GM12865 (cell line): ENCODE data around the gene CNIH1.
"Not testable (repeated sequence)": the region's sequence is repeated elsewhere in the genome, so short reads cannot be mapped to it uniquely, and the experiment has no call there.

Source experiments
- DNase-seq: peaks from one replicate; pipeline ENCODE4 v3.0.0; 2010; ENCODE audit warnings: low read depth
- H3K4me3 ChIP-seq: 2 replicates; pipeline ENCODE4 v1.5.1; 2011; ENCODE audit warnings: mild to moderate bottlenecking, low read depth, low read length, control low read depth
- CTCF ChIP-seq: IDR thresholded peaks from 2 replicates; pipeline ENCODE4 v1.5.1; 2011; ENCODE audit warnings: low read length, control low read depth, low read depth, inconsistent platforms; ENCODE audit not compliant: insufficient read depth; ENCODE audit errors: missing control alignments

The CNIH1 gene

DNA sequence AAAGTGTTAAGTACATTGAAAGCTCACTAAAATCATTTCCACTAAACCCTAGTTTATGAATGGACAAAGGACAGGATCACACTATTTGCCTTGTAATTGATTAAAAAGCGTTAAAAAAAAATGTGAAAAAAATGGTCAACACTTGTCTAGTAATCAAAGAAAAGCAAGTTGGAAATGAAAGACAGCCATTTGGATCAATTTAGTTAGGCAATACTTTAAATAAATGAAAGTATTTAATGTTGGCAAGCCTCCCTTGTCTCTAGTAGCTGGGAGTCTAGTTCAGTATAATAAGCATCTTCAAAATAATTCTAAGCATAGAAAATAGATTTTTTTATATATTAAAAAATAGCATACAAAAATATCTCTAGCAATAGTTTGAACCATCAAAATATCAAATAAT, 14.2 kb upstream of the CNIH1 start:
- TF ChIP-seq CTCF, result no peak
- no peak for DNase-seq
- no peak overlapping the region for H3K4me3 ChIP-seq

- not testable (repeated sequence) for H3K4me3 ChIP-seq, DNase-seq
Measured at GRCh38 chr14:54453990-54454389, 12.8 kb upstream of the CNIH1 start.

- H3K4me3 ChIP-seq, result no peak overlapping the region
- no peak for DNase-seq
- no peak for TF ChIP-seq CTCF
Measured at GRCh38 chr14:54453252-54453651, 12.1 kb upstream of the CNIH1 start.

- TF ChIP-seq CTCF, result no peak
- H3K4me3 ChIP-seq, result no peak overlapping the region
- DNase-seq, result no peak
Measured at GRCh38 chr14:54451961-54452360, 10.8 kb upstream of the CNIH1 start.

GRCh38 chr14:54451121-54451601, 10.0 kb upstream of the CNIH1 start:
- no peak overlapping the region for H3K4me3 ChIP-seq
- no peak for DNase-seq
- TF ChIP-seq CTCF, result no peak

- peak; percentile 70 for DNase-seq
- TF ChIP-seq CTCF, result no peak
- H3K4me3 ChIP-seq, result no peak overlapping the region
Measured at GRCh38 chr14:54450535-54450934, 9.4 kb upstream of the CNIH1 start.

DNA sequence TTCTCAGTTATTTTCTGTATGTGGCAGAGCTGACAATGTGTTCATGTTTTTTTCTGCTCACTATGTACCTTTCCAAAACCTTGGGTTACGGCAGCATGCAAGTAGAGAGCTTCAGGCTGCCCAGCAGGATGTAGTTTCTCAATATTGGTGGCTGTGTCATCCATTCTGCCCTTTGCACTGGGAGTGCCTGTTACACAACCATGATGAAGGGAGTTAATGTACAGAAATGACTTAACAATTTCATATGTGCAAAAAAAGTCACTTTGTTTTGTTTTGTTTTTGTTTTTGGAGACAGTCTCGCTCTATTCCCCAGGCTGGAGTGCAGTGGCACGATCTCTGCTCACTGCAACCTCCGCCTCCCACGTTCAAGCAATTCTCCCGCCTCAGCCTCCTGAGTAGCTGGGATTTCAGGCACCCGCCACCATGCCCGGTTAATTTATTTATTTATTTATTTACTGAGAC, 6.1 kb upstream of the CNIH1 start:
- H3K4me3 ChIP-seq, result no peak overlapping the region
- TF ChIP-seq CTCF, result no peak
- no peak for DNase-seq

DNA sequence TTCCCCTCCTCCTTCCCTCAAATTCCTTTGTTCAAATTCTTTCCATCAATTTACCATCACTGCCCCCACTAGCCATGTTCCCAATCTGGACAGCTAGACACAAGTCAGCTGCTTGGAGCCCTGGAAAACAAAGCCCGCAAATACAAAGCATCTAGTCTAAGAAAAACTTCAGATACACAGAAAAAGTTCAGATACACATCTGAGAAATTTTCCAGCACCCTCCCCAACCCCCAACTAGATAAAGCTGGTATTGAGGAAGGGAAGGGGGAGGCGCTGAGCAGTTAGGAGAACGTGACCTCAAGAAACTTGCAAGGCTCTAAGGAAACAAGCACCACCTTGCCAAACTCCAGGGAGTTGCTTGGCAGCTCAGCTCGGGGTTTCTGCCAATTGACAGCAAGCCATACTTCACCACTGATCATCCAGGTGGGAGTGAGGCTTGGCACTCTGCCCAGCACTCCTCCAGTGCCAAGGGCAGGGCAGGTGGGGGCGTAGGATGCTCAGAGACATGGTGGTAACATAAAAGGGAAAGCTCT, 5.1 kb upstream of the CNIH1 start:
- no peak for DNase-seq
- no peak for TF ChIP-seq CTCF
- no peak overlapping the region for H3K4me3 ChIP-seq
